WTC11 (cell line): ENCODE data around the gene MFAP1. TPM values are rescaled to one million over a fixed set of nuclear protein-coding genes. Genes with fewer than 3 reads are reported as not detected.

Experiments
- ATF1 ChIP-seq: sonication (generic); formaldehyde crosslinking; IDR thresholded peaks from 2 replicates; pipeline ENCODE4 v1.8.1; 2023; ENCODE audit warnings: mild to moderate bottlenecking, moderate library complexity, missing genetic modification reagents
- ETV6 ChIP-seq: sonication (generic); formaldehyde crosslinking; IDR thresholded peaks from 2 replicates; pipeline ENCODE4 v1.8.1; 2022; ENCODE audit warnings: mild to moderate bottlenecking, missing genetic modification reagents
- FOXP1 ChIP-seq: sonication (generic); formaldehyde crosslinking; IDR thresholded peaks from 2 replicates; pipeline ENCODE4 v1.8.0; 2022; ENCODE audit warnings: missing genetic modification reagents, mild to moderate bottlenecking, moderate library complexity, borderline replicate concordance
- GABPB1 ChIP-seq: sonication (generic); formaldehyde crosslinking; IDR thresholded peaks from 2 replicates; pipeline ENCODE4 v1.8.1; 2023; ENCODE audit warnings: mild to moderate bottlenecking, missing genetic modification reagents
- JAZF1 ChIP-seq: fragments of 250-450 bp; sonication (Bioruptor Pico); IDR thresholded peaks from 2 replicates; pipeline ENCODE4 v1.9.0; 2021; ENCODE audit warnings: moderate library complexity, mild to moderate bottlenecking, inconsistent platforms
- JUN ChIP-seq: sonication (generic); formaldehyde crosslinking; IDR thresholded peaks from 2 replicates; pipeline ENCODE4 v1.8.0; 2023; ENCODE audit warnings: mild to moderate bottlenecking, missing genetic modification reagents
- NFYB ChIP-seq: sonication (generic); formaldehyde crosslinking; conservative IDR thresholded peaks from 2 replicates; pipeline ENCODE4 v1.8.0; 2022; ENCODE audit warnings: low read depth, missing genetic modification reagents
- NR2C2 ChIP-seq: sonication (generic); formaldehyde crosslinking; IDR thresholded peaks from 2 replicates; pipeline ENCODE4 v1.8.0; 2022; ENCODE audit warnings: mild to moderate bottlenecking, missing genetic modification reagents
- NR3C1 ChIP-seq: sonication (generic); formaldehyde crosslinking; conservative IDR thresholded peaks from 2 replicates; pipeline ENCODE4 v1.8.1; 2023; ENCODE audit warnings: low read depth, mild to moderate bottlenecking, missing genetic modification reagents
- OVOL2 ChIP-seq: fragments of 250-450 bp; sonication (Bioruptor Pico); IDR thresholded peaks from 2 replicates; pipeline ENCODE4 v1.9.0; 2021; ENCODE audit warnings: mild to moderate bottlenecking, borderline replicate concordance
- PRRX2 ChIP-seq: fragments of 250-450 bp; sonication (Bioruptor Pico); IDR thresholded peaks from 2 replicates; pipeline ENCODE4 v1.8.0; 2021; ENCODE audit warnings: mild to moderate bottlenecking
- RORB ChIP-seq: fragments of 250-450 bp; sonication (Bioruptor Pico); IDR thresholded peaks from 2 replicates; pipeline ENCODE4 v1.9.0; 2021; ENCODE audit warnings: mild to moderate bottlenecking
- SMAD4 ChIP-seq: sonication (generic); formaldehyde crosslinking; IDR thresholded peaks from 2 replicates; pipeline ENCODE4 v1.8.0; 2022; ENCODE audit warnings: mild to moderate bottlenecking, missing genetic modification reagents
- TCF7 ChIP-seq: sonication (generic); formaldehyde crosslinking; IDR thresholded peaks from 2 replicates; pipeline ENCODE4 v1.8.0; 2022; ENCODE audit warnings: mild to moderate bottlenecking, low read depth, missing genetic modification reagents, moderate library complexity
- TEAD1 ChIP-seq: sonication (generic); formaldehyde crosslinking; IDR thresholded peaks from 2 replicates; pipeline ENCODE4 v1.8.0; 2022; ENCODE audit warnings: mild to moderate bottlenecking, missing genetic modification reagents
- TP53 ChIP-seq: sonication (generic); formaldehyde crosslinking; IDR thresholded peaks from 2 replicates; pipeline ENCODE4 v1.8.1; 2023; ENCODE audit warnings: mild to moderate bottlenecking, missing genetic modification reagents
- ZNF121 ChIP-seq: sonication (generic); formaldehyde crosslinking; IDR thresholded peaks from 2 replicates; pipeline ENCODE4 v1.8.0; 2023; ENCODE audit warnings: missing genetic modification reagents
- ZNF138 ChIP-seq: sonication (generic); formaldehyde crosslinking; conservative IDR thresholded peaks from 2 replicates; pipeline ENCODE4 v1.8.1; 2022; ENCODE audit warnings: mild to moderate bottlenecking, moderate library complexity, missing genetic modification reagents
- ZNF219 ChIP-seq: sonication (generic); formaldehyde crosslinking; IDR thresholded peaks from 2 replicates; pipeline ENCODE4 v1.8.0; 2023; ENCODE audit warnings: missing genetic modification reagents, mild to moderate bottlenecking, borderline replicate concordance
- total RNA-seq: library from RNA; stranded (reverse); gene quantifications from 3 replicates; pipeline ENCODE4 v1.2.3, GENCODE V29; 2021
- TF ChIP-seq, protein P1 (sequence below): sonication (generic); formaldehyde crosslinking; IDR thresholded peaks from 2 replicates; pipeline ENCODE4 v1.8.0; 2023; ENCODE audit warnings: missing genetic modification reagents
- TF ChIP-seq, protein P2 (sequence below): sonication (generic); formaldehyde crosslinking; IDR thresholded peaks from 2 replicates; pipeline ENCODE4 v1.8.1; 2023; ENCODE audit warnings: mild to moderate bottlenecking, missing genetic modification reagents
- TF ChIP-seq, protein P3 (sequence below): fragments of 250-450 bp; sonication (Bioruptor Pico); IDR thresholded peaks from 2 replicates; pipeline ENCODE4 v2.1.2; 2022; ENCODE audit warnings: mild to moderate bottlenecking, moderate library complexity
- TF ChIP-seq, protein P4 (sequence below): sonication (generic); formaldehyde crosslinking; IDR thresholded peaks from 2 replicates; pipeline ENCODE4 v1.8.1; 2023; ENCODE audit warnings: mild to moderate bottlenecking, missing genetic modification reagents, moderate library complexity
- TF ChIP-seq, protein P5 (sequence below): fragments of 250-450 bp; sonication (Bioruptor Pico); conservative IDR thresholded peaks from 2 replicates; pipeline ENCODE4 v1.9.0; 2021; ENCODE audit warnings: mild to moderate bottlenecking

The MFAP1 gene
- total RNA-seq, 1 experiment from 2014 or later: 32.4 TPM

DNA sequence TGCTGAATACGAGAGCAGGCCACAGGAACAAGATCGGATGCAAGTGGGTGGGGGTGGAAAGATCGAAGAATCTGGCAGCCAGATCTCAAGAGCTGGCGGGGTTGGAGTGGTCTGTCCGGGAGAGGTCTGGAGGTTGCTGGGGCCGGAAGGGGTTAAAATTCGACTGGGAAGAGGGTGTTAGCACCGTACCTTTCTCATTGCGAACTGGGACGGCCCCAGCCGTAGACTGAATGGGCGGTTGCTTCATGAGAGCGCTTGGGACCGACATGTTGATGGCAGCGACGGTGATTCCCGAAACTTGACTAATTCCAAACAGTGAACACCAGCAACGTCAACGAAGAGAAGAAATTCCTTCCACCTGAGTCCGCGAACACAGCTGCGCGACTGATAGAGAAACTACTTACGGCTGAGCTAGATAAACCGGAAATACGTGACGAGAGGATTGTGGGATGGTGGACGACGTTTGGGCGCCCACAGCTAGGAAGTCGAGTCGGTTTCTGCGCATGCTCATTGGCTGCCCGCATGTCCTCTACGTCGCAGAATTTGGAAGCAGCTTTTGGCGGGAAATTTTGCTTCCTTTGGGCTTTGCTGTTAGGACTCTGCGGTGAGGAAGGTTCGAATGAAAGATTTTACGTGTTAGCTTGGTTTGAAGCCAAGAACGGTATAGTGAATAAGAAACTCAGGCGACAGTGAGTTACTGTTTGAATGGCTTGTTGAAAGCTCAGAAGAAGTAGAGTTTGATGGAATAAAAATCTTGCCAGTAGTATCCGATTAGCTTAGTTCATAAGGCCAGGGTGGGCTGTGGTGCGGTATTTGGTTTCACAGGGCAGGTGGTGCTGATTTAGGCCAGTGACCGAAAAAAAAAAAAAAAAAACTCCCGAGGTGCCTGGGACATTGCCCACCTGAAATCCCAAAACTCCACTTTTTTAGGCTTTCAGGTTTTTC is at the start of gene MFAP1 (continued):
- TF ChIP-seq, protein P1, sequence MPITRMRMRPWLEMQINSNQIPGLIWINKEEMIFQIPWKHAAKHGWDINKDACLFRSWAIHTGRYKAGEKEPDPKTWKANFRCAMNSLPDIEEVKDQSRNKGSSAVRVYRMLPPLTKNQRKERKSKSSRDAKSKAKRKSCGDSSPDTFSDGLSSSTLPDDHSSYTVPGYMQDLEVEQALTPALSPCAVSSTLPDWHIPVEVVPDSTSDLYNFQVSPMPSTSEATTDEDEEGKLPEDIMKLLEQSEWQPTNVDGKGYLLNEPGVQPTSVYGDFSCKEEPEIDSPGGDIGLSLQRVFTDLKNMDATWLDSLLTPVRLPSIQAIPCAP (CRISPR knock-in tag): peak; percentile 83; the same call in 1 of the 2 replicates
- TF ChIP-seq TCF7 (CRISPR knock-in tag) (no peak), OVOL2 (no peak), ZNF219 (no peak), TEAD1 (CRISPR knock-in tag) (peak; percentile 62; the same call in 1 of the 2 replicates), ZNF138 (no peak), JAZF1 (no peak), ATF1 (CRISPR knock-in tag) (no peak), JUN (CRISPR knock-in tag) (no peak), PRRX2 (CRISPR knock-in tag) (no peak), TP53 (CRISPR knock-in tag) (0 out of 2 replicates have a peak, but pooled peaks have one; percentile 63), NFYB (CRISPR knock-in tag) (no peak), FOXP1 (CRISPR knock-in tag) (peak; percentile 83), RORB (CRISPR knock-in tag) (no peak), GABPB1 (peak; percentile 85), ETV6 (CRISPR knock-in tag) (peak; percentile 97), SMAD4 (CRISPR knock-in tag) (no peak), NR2C2 (CRISPR knock-in tag) (no peak), NR3C1 (CRISPR knock-in tag) (no peak), ZNF121 (CRISPR knock-in tag) (no peak)
- TF ChIP-seq, protein P2, sequence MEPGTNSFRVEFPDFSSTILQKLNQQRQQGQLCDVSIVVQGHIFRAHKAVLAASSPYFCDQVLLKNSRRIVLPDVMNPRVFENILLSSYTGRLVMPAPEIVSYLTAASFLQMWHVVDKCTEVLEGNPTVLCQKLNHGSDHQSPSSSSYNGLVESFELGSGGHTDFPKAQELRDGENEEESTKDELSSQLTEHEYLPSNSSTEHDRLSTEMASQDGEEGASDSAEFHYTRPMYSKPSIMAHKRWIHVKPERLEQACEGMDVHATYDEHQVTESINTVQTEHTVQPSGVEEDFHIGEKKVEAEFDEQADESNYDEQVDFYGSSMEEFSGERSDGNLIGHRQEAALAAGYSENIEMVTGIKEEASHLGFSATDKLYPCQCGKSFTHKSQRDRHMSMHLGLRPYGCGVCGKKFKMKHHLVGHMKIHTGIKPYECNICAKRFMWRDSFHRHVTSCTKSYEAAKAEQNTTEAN: no peak
- TF ChIP-seq, protein P3, sequence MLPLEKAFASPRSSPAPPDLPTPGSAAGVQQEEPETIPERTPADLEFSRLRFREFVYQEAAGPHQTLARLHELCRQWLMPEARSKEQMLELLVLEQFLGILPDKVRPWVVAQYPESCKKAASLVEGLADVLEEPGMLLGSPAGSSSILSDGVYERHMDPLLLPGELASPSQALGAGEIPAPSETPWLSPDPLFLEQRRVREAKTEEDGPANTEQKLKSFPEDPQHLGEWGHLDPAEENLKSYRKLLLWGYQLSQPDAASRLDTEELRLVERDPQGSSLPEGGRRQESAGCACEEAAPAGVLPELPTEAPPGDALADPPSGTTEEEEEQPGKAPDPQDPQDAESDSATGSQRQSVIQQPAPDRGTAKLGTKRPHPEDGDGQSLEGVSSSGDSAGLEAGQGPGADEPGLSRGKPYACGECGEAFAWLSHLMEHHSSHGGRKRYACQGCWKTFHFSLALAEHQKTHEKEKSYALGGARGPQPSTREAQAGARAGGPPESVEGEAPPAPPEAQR (CRISPR knock-in tag): no peak
- TF ChIP-seq, protein P4, sequence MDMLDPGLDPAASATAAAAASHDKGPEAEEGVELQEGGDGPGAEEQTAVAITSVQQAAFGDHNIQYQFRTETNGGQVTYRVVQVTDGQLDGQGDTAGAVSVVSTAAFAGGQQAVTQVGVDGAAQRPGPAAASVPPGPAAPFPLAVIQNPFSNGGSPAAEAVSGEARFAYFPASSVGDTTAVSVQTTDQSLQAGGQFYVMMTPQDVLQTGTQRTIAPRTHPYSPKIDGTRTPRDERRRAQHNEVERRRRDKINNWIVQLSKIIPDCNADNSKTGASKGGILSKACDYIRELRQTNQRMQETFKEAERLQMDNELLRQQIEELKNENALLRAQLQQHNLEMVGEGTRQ (CRISPR knock-in tag): no peak
- TF ChIP-seq, protein P5, sequence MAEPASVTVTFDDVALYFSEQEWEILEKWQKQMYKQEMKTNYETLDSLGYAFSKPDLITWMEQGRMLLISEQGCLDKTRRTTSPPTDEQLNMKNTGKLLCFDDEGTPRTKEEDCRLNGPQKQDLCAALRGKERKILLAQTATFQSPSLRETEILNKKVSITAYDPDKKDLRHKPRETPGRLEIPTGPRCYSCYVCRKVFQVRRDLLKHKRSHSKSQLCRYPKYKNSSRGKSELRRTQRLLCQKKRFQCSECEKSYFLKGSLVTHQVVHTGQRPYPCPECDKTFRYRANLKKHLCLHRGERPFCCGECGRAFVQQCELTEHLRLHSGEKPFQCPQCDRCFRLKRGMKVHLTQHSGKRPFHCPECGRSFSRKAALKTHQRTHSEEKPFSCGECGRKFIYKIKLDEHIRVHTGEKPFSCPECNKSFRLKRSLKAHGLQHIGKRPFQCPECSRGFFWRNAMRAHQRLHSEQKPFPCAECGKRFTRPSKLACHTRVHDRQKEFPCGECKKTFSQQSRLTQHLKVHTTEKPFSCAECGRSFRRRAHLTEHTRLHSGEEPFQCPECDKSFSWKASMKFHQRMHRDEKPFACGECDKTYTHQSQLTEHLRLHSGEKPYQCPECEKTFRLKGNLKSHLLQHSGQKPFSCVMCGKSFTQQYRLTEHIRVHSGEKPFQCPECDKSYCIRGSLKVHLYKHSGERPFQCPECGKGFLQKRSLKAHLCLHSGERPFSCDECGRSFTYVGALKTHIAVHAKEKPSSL: no peak
